HCT116 (cell line): ENCODE data around the gene FRK. TPM values are rescaled to one million over a fixed set of nuclear protein-coding genes. Genes with fewer than 3 reads are reported as not detected.

ENCODE experiments used
- ATAC-seq: fragments of 200-7000 bp; cut with Tn5 transposase; 2 replicates; pipeline ENCODE4 v1.9.1; 2020; ENCODE audit warnings: mild to moderate bottlenecking, moderate library complexity
- BruUV-seq: library from RNA; stranded (reverse); fragments of 400-500 nt; replicated peaks from 2 replicates; lab custom pipeline; 2021; lab: Mats Ljungman, UMichigan
- CTCF ChIA-PET: fragments of 300-600 bp; sonication (Branson Sonifier 250); formaldehyde crosslinking; loops from one replicate; lab custom pipeline; 2021; ENCODE audit warnings: antibody characterized with exemption; lab: Charles Lee
- POLR2A ChIA-PET: fragments of 300-600, 350-600 bp; sonication (Branson Sonifier 250); formaldehyde crosslinking; loops from one replicate; lab custom pipeline; 2021; ENCODE audit warnings: antibody characterized with exemption; lab: Charles Lee
- RAD21 ChIA-PET, 2 experiments: fragments of 300-600 bp; sonication (Branson Sonifier 250); formaldehyde crosslinking; loops; one replicate each; lab custom pipeline; 2023; ENCODE audit warnings: low total read pairs in 2 of 2; ENCODE audit not compliant: uncharacterized antibody in 2 of 2, unreplicated experiment in 2 of 2, low non-redundant PET in 1 of 2; lab: Charles Lee
- DNase-seq: peaks from one replicate; pipeline ENCODE4 v3.0.0-alpha.2; 2010; ENCODE audit warnings: low read depth, low spot score
- H2AFZ ChIP-seq: fragments of 200-600 bp; shearing (Covaris generic), sonication (generic); 2 replicates; pipeline ENCODE4 v1.6.1; 2017; ENCODE audit warnings: low read depth, mixed run types, mixed read lengths, antibody characterized with exemption, low read length; ENCODE audit not compliant: poor library complexity, severe bottlenecking
- H3K27ac ChIP-seq: 2 replicates; pipeline ENCODE4 v1.5.1; 2012; ENCODE audit warnings: low read depth, low read length
- H3K27me3 ChIP-seq: fragments of 200-600 bp; sonication (generic); 2 replicates; pipeline ENCODE4 v1.6.1; 2016; ENCODE audit warnings: mixed run types, low read length, mixed read lengths; ENCODE audit not compliant: insufficient read depth
- H3K36me3 ChIP-seq, 2 experiments: fragments of 200-500 bp in 1 of 2; fragments of 200-600 bp in 1 of 2; sonication (Bioruptor generic) in 1 of 2; sonication (generic) in 1 of 2; 2 replicates each; pipeline versions ENCODE4 v1.5.1 to v1.6.1; 2014 to 2016; ENCODE audit warnings: low read length in 2 of 2, inconsistent platforms in 1 of 2, mixed read lengths in 1 of 2, mixed run types in 1 of 2; ENCODE audit not compliant: insufficient read depth in 2 of 2, control insufficient read depth in 1 of 2
- H3K4me1 ChIP-seq, 2 experiments: fragments of 200-600 bp in 1 of 2; sonication (generic) in 1 of 2; 2 replicates each; pipeline versions ENCODE4 v1.5.1 to v1.6.1; 2012 to 2017; ENCODE audit warnings: low read length in 2 of 2, inconsistent platforms in 1 of 2, mild to moderate bottlenecking in 1 of 2, mixed read lengths in 1 of 2, mixed run types in 1 of 2, moderate library complexity in 1 of 2; ENCODE audit not compliant: insufficient read depth in 2 of 2, control insufficient read depth in 1 of 2
- H3K4me2 ChIP-seq: fragments of 200-600 bp; sonication (generic); 2 replicates; pipeline ENCODE4 v1.6.1; 2017; ENCODE audit warnings: mixed run types, low read length, mixed read lengths
- H3K4me3 ChIP-seq, 2 experiments: fragments of 200-600 bp in 1 of 2; sonication (generic) in 1 of 2; replicated peaks in 1 of 2; 2 replicates each; pipeline ENCODE4 v1.5.1; 2011 to 2016; ENCODE audit warnings: low read length in 2 of 2, control low read depth in 1 of 2, low read depth in 1 of 2, mild to moderate bottlenecking in 1 of 2, mixed read lengths in 1 of 2, mixed run types in 1 of 2
- H3K79me2 ChIP-seq: fragments of 200-600 bp; sonication (generic); 2 replicates; pipeline ENCODE4 v1.6.1; 2017; ENCODE audit warnings: mild to moderate bottlenecking, mixed run types, low read length, moderate library complexity, mixed read lengths; ENCODE audit not compliant: insufficient read depth
- H3K9ac ChIP-seq: fragments of 200-600 bp; sonication (generic); 2 replicates; pipeline ENCODE4 v1.6.1; 2016; ENCODE audit warnings: low read length, mixed read lengths
- H3K9me2 ChIP-seq: fragments of 200-600 bp; sonication (generic), shearing (Covaris generic); 2 replicates; pipeline ENCODE4 v1.6.1; 2017; ENCODE audit warnings: mixed run types, mild to moderate bottlenecking, moderate library complexity; ENCODE audit not compliant: insufficient read depth
- H3K9me3 ChIP-seq, 2 experiments: fragments of 200-500 bp in 1 of 2; fragments of 200-600 bp in 1 of 2; sonication (Bioruptor generic) in 1 of 2; sonication (generic) in 1 of 2; 2 replicates each; pipeline ENCODE4 v1.6.1; 2014 to 2017; ENCODE audit warnings: low read length in 2 of 2, mixed read lengths in 2 of 2, inconsistent platforms in 1 of 2, low read depth in 1 of 2, mild to moderate bottlenecking in 1 of 2, mixed run types in 1 of 2, moderate library complexity in 1 of 2; ENCODE audit not compliant: control insufficient read depth in 1 of 2, insufficient read depth in 1 of 2
- H4K20me1 ChIP-seq: fragments of 200-600 bp; sonication (generic), shearing (Covaris generic); 2 replicates; pipeline ENCODE4 v1.6.1; 2017; ENCODE audit warnings: mixed run types, mild to moderate bottlenecking, moderate library complexity; ENCODE audit not compliant: insufficient read depth
- JUND ChIP-seq: IDR thresholded peaks from 2 replicates; pipeline ENCODE4 v1.6.1; 2012
- MAX ChIP-seq: IDR thresholded peaks from 2 replicates; pipeline ENCODE4 v1.6.1; 2012
- POLR2A ChIP-seq: IDR thresholded peaks from 2 replicates; pipeline ENCODE4 v1.7.0; 2011; ENCODE audit warnings: borderline replicate concordance; ENCODE audit not compliant: insufficient read depth, insufficient read length; ENCODE audit errors: extremely low read depth
- POLR2AphosphoS5 ChIP-seq: IDR thresholded peaks from 2 replicates; pipeline ENCODE4 v1.6.1; 2011; ENCODE audit warnings: mild to moderate bottlenecking, low read depth, low read length, moderate library complexity
- SIN3A ChIP-seq: IDR thresholded peaks from 2 replicates; pipeline ENCODE4 v1.6.1; 2012; ENCODE audit warnings: low read depth
- SP1 ChIP-seq: IDR thresholded peaks from 2 replicates; pipeline ENCODE4 v1.6.1; 2012; ENCODE audit warnings: low read depth
- YY1 ChIP-seq: IDR thresholded peaks from 2 replicates; pipeline ENCODE4 v1.6.1; 2011; ENCODE audit warnings: low read length, low read depth, moderate library complexity, mild to moderate bottlenecking; ENCODE audit not compliant: insufficient replicate concordance; ENCODE audit errors: extremely low read depth
- ZBTB33 ChIP-seq: IDR thresholded peaks from 2 replicates; pipeline ENCODE4 v1.6.1; 2011; ENCODE audit warnings: mild to moderate bottlenecking, low read length, moderate library complexity; ENCODE audit not compliant: insufficient replicate concordance; ENCODE audit errors: extremely low read depth
- ZNF274 ChIP-seq: fragments of 200-500 bp; sonication (Bioruptor generic); IDR thresholded peaks from 2 replicates; pipeline ENCODE4 v1.6.1; 2014; ENCODE audit warnings: mild to moderate bottlenecking, low read depth, low read length, inconsistent platforms
- intact Hi-C: fragments of 100-400 bp; cut with micrococcal nuclease; formaldehyde crosslinking; loops from 2 replicates; pipeline ENCODE4 v1.10.0; 2022
- total RNA-seq: library from RNA; stranded (reverse); gene quantifications from one replicate; pipeline ENCODE4 v1.2.1, GENCODE V29; 2021; ENCODE audit not compliant: unreplicated experiment
- TF ChIP-seq, protein P1 (sequence below): IDR thresholded peaks from 2 replicates; pipeline ENCODE4 v1.6.1; 2012
- TF ChIP-seq, protein P2 (sequence below), 3 experiments: fragments of 200-600 bp in 1 of 3; sonication (generic) in 1 of 3; IDR thresholded peaks in 2 of 3; conservative IDR thresholded peaks in 1 of 3; 2 replicates each; pipeline ENCODE4 v1.5.1; 2012 to 2017; ENCODE audit warnings: low read depth in 2 of 3, low read length in 2 of 3, antibody characterized with exemption in 1 of 3, borderline replicate concordance in 1 of 3, control low read depth in 1 of 3, mild to moderate bottlenecking in 1 of 3, mixed read lengths in 1 of 3, mixed run types in 1 of 3, moderate library complexity in 1 of 3; ENCODE audit not compliant: insufficient read depth in 1 of 3

The FRK gene
- total RNA-seq, 1 experiment from 2014 or later: 3.7 TPM

- DNase-seq: no peak
- H3K36me3 ChIP-seq: no peaks in the 10 kb centered on the region
- TF ChIP-seq, protein P1, sequence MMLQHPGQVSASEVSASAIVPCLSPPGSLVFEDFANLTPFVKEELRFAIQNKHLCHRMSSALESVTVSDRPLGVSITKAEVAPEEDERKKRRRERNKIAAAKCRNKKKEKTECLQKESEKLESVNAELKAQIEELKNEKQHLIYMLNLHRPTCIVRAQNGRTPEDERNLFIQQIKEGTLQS: no peak
- TF ChIP-seq, protein P2, sequence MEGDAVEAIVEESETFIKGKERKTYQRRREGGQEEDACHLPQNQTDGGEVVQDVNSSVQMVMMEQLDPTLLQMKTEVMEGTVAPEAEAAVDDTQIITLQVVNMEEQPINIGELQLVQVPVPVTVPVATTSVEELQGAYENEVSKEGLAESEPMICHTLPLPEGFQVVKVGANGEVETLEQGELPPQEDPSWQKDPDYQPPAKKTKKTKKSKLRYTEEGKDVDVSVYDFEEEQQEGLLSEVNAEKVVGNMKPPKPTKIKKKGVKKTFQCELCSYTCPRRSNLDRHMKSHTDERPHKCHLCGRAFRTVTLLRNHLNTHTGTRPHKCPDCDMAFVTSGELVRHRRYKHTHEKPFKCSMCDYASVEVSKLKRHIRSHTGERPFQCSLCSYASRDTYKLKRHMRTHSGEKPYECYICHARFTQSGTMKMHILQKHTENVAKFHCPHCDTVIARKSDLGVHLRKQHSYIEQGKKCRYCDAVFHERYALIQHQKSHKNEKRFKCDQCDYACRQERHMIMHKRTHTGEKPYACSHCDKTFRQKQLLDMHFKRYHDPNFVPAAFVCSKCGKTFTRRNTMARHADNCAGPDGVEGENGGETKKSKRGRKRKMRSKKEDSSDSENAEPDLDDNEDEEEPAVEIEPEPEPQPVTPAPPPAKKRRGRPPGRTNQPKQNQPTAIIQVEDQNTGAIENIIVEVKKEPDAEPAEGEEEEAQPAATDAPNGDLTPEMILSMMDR (IDR thresholded peaks at IDR 0.05 in 2 of 3, conservative IDR thresholded peaks at IDR 0.05 in 1 of 3; ENCODE audit: borderline replicate concordance in 1 of 3, insufficient read depth in 1 of 3, low read depth in 2 of 3, low read length in 2 of 3): no peak
- TF ChIP-seq SP1 (no peak), SIN3A (no peak), MAX (no peak), ZBTB33 (no peak), ZNF274 (no peak), POLR2AphosphoS5 (no peak), POLR2A (no peak), JUND (no peak), YY1 (no peak)
- TF ChIP-seq, all 23 proteins: peak for 0
- Histone ChIP-seq H3K9me3 (no peaks in the 10 kb centered on the region), H3K9ac (no peak overlapping the region), H2AFZ (no peak overlapping the region), H3K4me3 (no peak overlapping the region), H3K4me1 (no peaks in the 10 kb centered on the region), H3K9me2 (no peaks in the 10 kb centered on the region), H3K27me3 (no peaks in the 10 kb centered on the region), H4K20me1 (no peaks in the 10 kb centered on the region), H3K4me2 (no peak overlapping the region), H3K27ac (no peak overlapping the region), H3K79me2 (no peaks in the 10 kb centered on the region)
- intact Hi-C loops: no loop called here
- CTCF ChIA-PET: no interaction called here
- POLR2A ChIA-PET: no interaction called here
- no TSS peak for BruUV-seq
- ATAC-seq: no peak
- RAD21 ChIA-PET: no interaction called here
These were observed 83.5 kb downstream of the FRK start for GRCh38 chr6:115977220-115977619.
